HEK293 (cell line): ENCODE measurements around the gene MAP3K6.

Source experiments
- CTCF ChIA-PET: fragments of 350-600 bp; formaldehyde crosslinking; extraction: SDS; loops from one replicate; lab custom pipeline; 2021; ENCODE audit warnings: antibody characterized with exemption; lab: Yijun Ruan, JAX
- POLR2A ChIA-PET: fragments of 300-600 bp; formaldehyde crosslinking; extraction: SDS; loops from one replicate; lab custom pipeline; 2020; ENCODE audit warnings: antibody characterized with exemption, inconsistent platforms; lab: Yijun Ruan, JAX
- H3K27ac ChIP-seq: fragments of 200-500 bp; sonication (Bioruptor generic); 2 replicates; pipeline ENCODE4 v1.5.1; 2014; ENCODE audit warnings: low read depth, low read length, control low read depth, inconsistent platforms; ENCODE audit errors: extremely low read depth
- H3K36me3 ChIP-seq, 2 experiments: fragments of 200-500 bp in 1 of 2; sonication (Bioruptor generic) in 1 of 2; 1 replicate in 1 of 2; 2 replicates in 1 of 2; pipeline ENCODE4 v1.5.1; 2014 to 2017; ENCODE audit warnings: inconsistent platforms in 2 of 2, low read length in 2 of 2; ENCODE audit not compliant: control insufficient read depth in 2 of 2, insufficient read depth in 1 of 2
- H3K4me1 ChIP-seq: fragments of 200-500 bp; sonication (Bioruptor generic); 2 replicates; pipeline ENCODE4 v1.5.1; 2014; ENCODE audit warnings: mild to moderate bottlenecking, low read length, inconsistent platforms; ENCODE audit not compliant: control insufficient read depth, insufficient read depth
- H3K4me3 ChIP-seq: 2 replicates; pipeline ENCODE4 v1.5.1; 2011; ENCODE audit warnings: low read depth, mild to moderate bottlenecking, control low read depth, low read length, moderate library complexity
- H3K9me3 ChIP-seq: fragments of 200-500 bp; sonication (Bioruptor generic); 2 replicates; pipeline ENCODE4 v1.5.1; 2014; ENCODE audit warnings: low read depth, low read length, inconsistent platforms; ENCODE audit not compliant: control insufficient read depth, insufficient read depth
- IKZF3 ChIP-seq: fragments of 450-650 bp; IDR thresholded peaks from 2 replicates; pipeline ENCODE4 v1.5.0; 2018; ENCODE audit warnings: missing biosample characterization, mild to moderate bottlenecking, missing genetic modification characterization, moderate library complexity
- OSR2 ChIP-seq: fragments of 450-650 bp; formaldehyde crosslinking; IDR thresholded peaks from 2 replicates; pipeline ENCODE4 v1.5.1; 2016; ENCODE audit warnings: missing biosample characterization, missing genetic modification characterization
- OVOL3 ChIP-seq: fragments of 450-650 bp; formaldehyde crosslinking; IDR thresholded peaks from 2 replicates; pipeline ENCODE4 v1.5.1; 2016; ENCODE audit warnings: missing biosample characterization, missing genetic modification characterization
- PRDM4 ChIP-seq: fragments of 450-650 bp; formaldehyde crosslinking; IDR thresholded peaks from 2 replicates; pipeline ENCODE4 v1.5.1; 2017; ENCODE audit warnings: missing biosample characterization, missing genetic modification characterization
- YY1 ChIP-seq: fragments of 450-650 bp; formaldehyde crosslinking; IDR thresholded peaks from 2 replicates; pipeline ENCODE4 v1.5.1; 2018; ENCODE audit warnings: missing biosample characterization, missing genetic modification characterization
- ZNF140 ChIP-seq: fragments of 450-650 bp; formaldehyde crosslinking; IDR thresholded peaks from 2 replicates; pipeline ENCODE4 v1.5.1; 2016; ENCODE audit warnings: missing biosample characterization, missing genetic modification characterization
- ZNF157 ChIP-seq: fragments of 450-650 bp; formaldehyde crosslinking; IDR thresholded peaks from 2 replicates; pipeline ENCODE4 v1.5.1; 2016; ENCODE audit warnings: missing biosample characterization, missing genetic modification characterization
- ZNF184 ChIP-seq: fragments of 450-650 bp; IDR thresholded peaks from 2 replicates; pipeline ENCODE4 v1.5.1; 2018; ENCODE audit warnings: missing biosample characterization, mild to moderate bottlenecking, missing genetic modification characterization
- ZNF211 ChIP-seq: fragments of 450-650 bp; formaldehyde crosslinking; IDR thresholded peaks from 2 replicates; pipeline ENCODE4 v1.5.1; 2016; ENCODE audit warnings: low read depth, missing biosample characterization, missing genetic modification characterization
- ZNF223 ChIP-seq: fragments of 450-650 bp; formaldehyde crosslinking; IDR thresholded peaks from 2 replicates; pipeline ENCODE4 v1.5.1; 2016; ENCODE audit warnings: missing biosample characterization, missing genetic modification characterization
- ZNF26 ChIP-seq: fragments of 450-650 bp; formaldehyde crosslinking; IDR thresholded peaks from 2 replicates; pipeline ENCODE4 v1.5.1; 2016; ENCODE audit warnings: missing biosample characterization, missing genetic modification characterization
- ZNF394 ChIP-seq: fragments of 450-650 bp; formaldehyde crosslinking; IDR thresholded peaks from 2 replicates; pipeline ENCODE4 v1.5.1; 2016; ENCODE audit warnings: missing biosample characterization, missing genetic modification characterization, mild to moderate bottlenecking, moderate library complexity, borderline replicate concordance
- ZNF426 ChIP-seq: fragments of 450-650 bp; formaldehyde crosslinking; IDR thresholded peaks from 2 replicates; pipeline ENCODE4 v1.5.1; 2017; ENCODE audit warnings: missing biosample characterization, missing genetic modification characterization, mild to moderate bottlenecking, inconsistent platforms, moderate library complexity
- ZNF521 ChIP-seq: fragments of 450-650 bp; formaldehyde crosslinking; IDR thresholded peaks from 2 replicates; pipeline ENCODE4 v1.5.1; 2017; ENCODE audit warnings: missing biosample characterization, mild to moderate bottlenecking, missing genetic modification characterization
- ZNF530 ChIP-seq: fragments of 450-650 bp; formaldehyde crosslinking; IDR thresholded peaks from 2 replicates; pipeline ENCODE4 v1.5.1; 2016; ENCODE audit warnings: low read depth, missing biosample characterization, missing genetic modification characterization
- ZNF571 ChIP-seq: fragments of 450-650 bp; formaldehyde crosslinking; IDR thresholded peaks from 2 replicates; pipeline ENCODE4 v1.5.0; 2017; ENCODE audit warnings: missing biosample characterization, missing genetic modification characterization
- ZNF747 ChIP-seq: fragments of 450-650 bp; formaldehyde crosslinking; IDR thresholded peaks from 2 replicates; pipeline ENCODE4 v1.5.1; 2016; ENCODE audit warnings: missing biosample characterization, missing genetic modification characterization
- ZNF792 ChIP-seq: fragments of 450-650 bp; formaldehyde crosslinking; IDR thresholded peaks from 2 replicates; pipeline ENCODE4 v1.5.1; 2016; ENCODE audit warnings: missing biosample characterization, missing genetic modification characterization
- TF ChIP-seq, protein P1 (sequence below): fragments of 450-650 bp; formaldehyde crosslinking; IDR thresholded peaks from 2 replicates; pipeline ENCODE4 v1.5.1; 2016; ENCODE audit warnings: missing biosample characterization, missing genetic modification characterization
- TF ChIP-seq, protein P2 (sequence below): fragments of 450-650 bp; formaldehyde crosslinking; IDR thresholded peaks from 2 replicates; pipeline ENCODE4 v1.5.1; 2016; ENCODE audit warnings: missing biosample characterization, missing genetic modification characterization

Gene MAP3K6

GRCh38 chr1:27372808-27373690 is 6.3 kb upstream of the MAP3K6 start (continued):
- TF ChIP-seq, protein P1, sequence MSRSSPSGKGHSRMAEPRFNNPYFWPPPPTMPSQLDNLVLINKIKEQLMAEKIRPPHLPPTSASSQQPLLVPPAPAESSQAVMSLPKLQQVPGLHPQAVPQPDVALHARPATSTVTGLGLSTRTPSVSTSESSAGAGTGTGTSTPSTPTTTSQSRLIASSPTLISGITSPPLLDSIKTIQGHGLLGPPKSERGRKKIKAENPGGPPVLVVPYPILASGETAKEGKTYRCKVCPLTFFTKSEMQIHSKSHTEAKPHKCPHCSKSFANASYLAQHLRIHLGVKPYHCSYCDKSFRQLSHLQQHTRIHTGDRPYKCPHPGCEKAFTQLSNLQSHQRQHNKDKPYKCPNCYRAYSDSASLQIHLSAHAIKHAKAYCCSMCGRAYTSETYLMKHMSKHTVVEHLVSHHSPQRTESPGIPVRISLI (tag by site-specific recombination), result 0 out of 2 replicates have a peak, but pooled peaks have one; percentile 25
- no peak for TF ChIP-seq ZNF211 (tag by site-specific recombination)

GRCh38 chr1:27372022-27372807 is 5.5 kb upstream of the MAP3K6 start:
- CTCF ChIA-PET, result interaction anchor here (0.7 to 1.2 kb wide), 7 partner anchors 15 to 273 kb away, joined by 3 to 4 read pairs (median 3); no protein-coding TSS in a partner anchor
- no peak overlapping the region for H3K27ac ChIP-seq
- peaks cover 1% of the 10 kb centered on the region; the same call in 1 of the 2 replicates for H3K4me1 ChIP-seq
- no peaks in the 10 kb centered on the region for H3K9me3 ChIP-seq
- TF ChIP-seq ZNF426 (no peak), OVOL3 (tag by site-specific recombination) (no peak), YY1 (no peak), OSR2 (tag by site-specific recombination) (no peak), ZNF571 (tag by site-specific recombination) (no peak), ZNF140 (tag by site-specific recombination) (no peak), ZNF223 (tag by site-specific recombination) (no peak)
- no peaks in the 10 kb centered on the region for H3K36me3 ChIP-seq
- H3K4me3 ChIP-seq, result no peak overlapping the region
- POLR2A ChIA-PET, result no interaction called here

GRCh38 chr1:27368869-27369582 is 2.3 kb upstream of the MAP3K6 start:
- H3K27ac ChIP-seq, result no peak overlapping the region
- H3K36me3 ChIP-seq, result peaks cover 0 to 3% of the 10 kb centered on the region in 2 experiments; a peak in 1 of 3 replicates
- H3K4me1 ChIP-seq, result peaks cover 2% of the 10 kb centered on the region; the same call in 1 of the 2 replicates
- TF ChIP-seq ZNF521 (tag by site-specific recombination) (no peak), ZNF530 (tag by site-specific recombination) (no peak), ZNF26 (tag by site-specific recombination) (no peak), ZNF184 (tag by site-specific recombination) (no peak), ZNF394 (tag by site-specific recombination) (no peak), IKZF3 (tag by site-specific recombination) (0 out of 2 replicates have a peak, but pooled peaks have one; percentile 23), ZNF747 (tag by site-specific recombination) (no peak), ZNF157 (no peak), ZNF792 (tag by site-specific recombination) (no peak), PRDM4 (no peak)
- TF ChIP-seq, protein P2, sequence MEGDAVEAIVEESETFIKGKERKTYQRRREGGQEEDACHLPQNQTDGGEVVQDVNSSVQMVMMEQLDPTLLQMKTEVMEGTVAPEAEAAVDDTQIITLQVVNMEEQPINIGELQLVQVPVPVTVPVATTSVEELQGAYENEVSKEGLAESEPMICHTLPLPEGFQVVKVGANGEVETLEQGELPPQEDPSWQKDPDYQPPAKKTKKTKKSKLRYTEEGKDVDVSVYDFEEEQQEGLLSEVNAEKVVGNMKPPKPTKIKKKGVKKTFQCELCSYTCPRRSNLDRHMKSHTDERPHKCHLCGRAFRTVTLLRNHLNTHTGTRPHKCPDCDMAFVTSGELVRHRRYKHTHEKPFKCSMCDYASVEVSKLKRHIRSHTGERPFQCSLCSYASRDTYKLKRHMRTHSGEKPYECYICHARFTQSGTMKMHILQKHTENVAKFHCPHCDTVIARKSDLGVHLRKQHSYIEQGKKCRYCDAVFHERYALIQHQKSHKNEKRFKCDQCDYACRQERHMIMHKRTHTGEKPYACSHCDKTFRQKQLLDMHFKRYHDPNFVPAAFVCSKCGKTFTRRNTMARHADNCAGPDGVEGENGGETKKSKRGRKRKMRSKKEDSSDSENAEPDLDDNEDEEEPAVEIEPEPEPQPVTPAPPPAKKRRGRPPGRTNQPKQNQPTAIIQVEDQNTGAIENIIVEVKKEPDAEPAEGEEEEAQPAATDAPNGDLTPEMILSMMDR (tag by site-specific recombination), result 0 out of 2 replicates have a peak, but pooled peaks have one; percentile 10
- ChIA-PET CTCF (interaction anchor here (0.7 to 5.1 kb wide), 7 partner anchors 13 to 69 kb away, joined by 3 to 84 read pairs (median 5); no protein-coding TSS in a partner anchor), POLR2A (no interaction called here)
- no peaks in the 10 kb centered on the region for H3K9me3 ChIP-seq
- no peak overlapping the region for H3K4me3 ChIP-seq
